NCI-H2196 (cell line): ENCODE measurements around the gene AGAP3.
A peak's percentile ranks its signal among the peaks of the same experiment; 100 is the strongest.

ENCODE experiments used
- DNase-seq: peaks from one replicate; lab custom pipeline; 2025; ENCODE audit not compliant: unreplicated experiment; lab: John Stamatoyannopoulos, UW

AGAP3 gene

GRCh38 chr7:151152643-151153513, 66.6 kb downstream of the AGAP3 start:
- no peak for DNase-seq

DNA sequence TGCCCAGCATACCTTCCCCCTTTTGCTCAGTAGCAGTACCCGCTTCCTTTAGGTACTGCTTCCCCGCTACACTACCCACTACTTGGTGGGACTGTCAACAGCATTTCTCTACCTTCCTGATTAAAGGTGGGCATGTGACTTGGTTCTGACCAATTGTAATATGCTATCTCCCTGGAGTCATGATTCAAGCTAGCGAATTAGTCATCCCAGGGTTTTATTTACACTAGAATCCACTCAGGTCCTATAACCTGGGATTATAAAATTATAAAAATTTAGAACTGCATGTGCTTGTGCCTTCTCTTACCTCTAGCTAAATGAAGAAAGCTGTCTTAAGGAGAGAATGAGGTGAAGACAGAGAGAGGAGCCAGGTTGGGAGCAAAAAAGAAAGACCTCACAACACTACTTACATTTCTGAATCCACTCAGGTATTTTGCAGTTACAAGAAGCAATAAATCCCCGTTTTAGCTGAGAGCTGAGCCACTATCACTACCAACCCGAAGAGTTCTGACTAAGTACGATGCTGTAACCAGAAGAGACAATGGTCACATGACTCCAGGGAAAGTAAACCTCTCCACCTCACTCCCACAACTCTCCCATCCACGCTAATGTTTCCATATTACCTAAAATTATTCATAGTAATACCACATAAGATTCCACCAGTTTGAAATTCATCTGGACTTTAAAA, 71.5 kb downstream of the AGAP3 start:
- no peak for DNase-seq

DNA sequence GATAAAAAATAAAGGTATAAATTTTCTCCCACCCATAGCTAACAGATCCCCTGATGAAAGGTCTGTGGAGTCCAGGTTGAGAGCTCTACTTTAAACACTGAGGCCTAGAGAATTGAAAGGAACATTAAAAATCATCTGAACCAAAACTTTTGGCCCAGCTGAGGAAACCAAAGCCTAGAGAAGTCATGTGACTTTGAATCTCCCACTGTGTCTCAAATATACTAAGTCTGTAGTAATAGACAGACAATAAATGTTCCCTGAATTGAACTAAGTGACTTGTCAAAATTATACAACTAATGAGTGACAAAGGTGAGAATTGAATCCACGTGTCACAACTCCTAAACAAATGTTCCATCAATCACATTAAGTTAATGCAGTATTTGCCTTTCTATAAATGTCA, 75.5 kb downstream of the AGAP3 start:
- DNase-seq: no peak

- DNase-seq: no peak
Observed at GRCh38 chr7:151166629-151167196, 80.4 kb downstream of the AGAP3 start.

- no peak for DNase-seq
Observed at GRCh38 chr7:151167197-151167961, 81.1 kb downstream of the AGAP3 start, which contains the start of gene GBX1. Gene GBX1, minus strand, starts transcription at chr7:151167694. Its CDS starts 146 bp downstream, at chr7:151167548.

DNA sequence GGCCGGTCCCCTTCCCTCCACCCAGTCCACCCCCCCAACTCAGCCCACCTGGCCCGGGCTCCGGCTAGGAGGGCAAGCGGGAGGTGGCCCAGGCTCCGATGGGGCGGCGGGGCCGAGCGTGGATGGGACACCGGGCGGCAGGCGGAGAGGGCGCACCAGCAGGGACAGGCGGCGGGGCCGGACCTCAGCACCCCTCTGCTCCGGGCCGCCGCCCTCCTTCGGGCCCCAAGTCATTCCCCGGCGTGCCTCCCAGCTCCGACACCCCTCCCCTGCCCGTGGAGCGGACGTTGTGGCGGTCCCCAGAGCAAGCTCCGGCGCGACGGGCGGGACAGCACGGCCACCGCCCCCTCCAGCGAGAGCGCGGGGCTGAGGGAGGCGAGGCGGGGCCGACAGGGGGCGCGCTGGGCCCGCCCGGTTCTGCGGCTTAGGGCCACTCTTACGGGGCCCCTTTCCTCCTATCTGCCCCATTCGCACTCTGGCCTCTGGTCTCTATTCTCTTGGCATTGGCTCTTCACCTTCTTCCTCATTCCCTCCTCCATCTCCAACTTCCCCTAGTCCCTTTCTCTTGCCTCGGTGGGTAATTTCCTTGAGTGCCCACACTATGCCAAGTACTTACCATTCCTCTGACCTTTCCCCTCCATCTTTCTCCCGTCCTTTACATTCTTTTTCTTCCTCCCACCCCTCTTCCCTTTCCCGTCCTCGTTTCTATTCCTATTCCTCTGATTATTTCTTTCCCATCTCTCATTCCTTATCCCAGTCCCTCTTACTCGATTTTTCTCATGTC, 81.9 kb downstream of the AGAP3 start:
- no peak for DNase-seq

GRCh38 chr7:151168787-151169162, 82.5 kb downstream of the AGAP3 start:
- no peak for DNase-seq

DNA sequence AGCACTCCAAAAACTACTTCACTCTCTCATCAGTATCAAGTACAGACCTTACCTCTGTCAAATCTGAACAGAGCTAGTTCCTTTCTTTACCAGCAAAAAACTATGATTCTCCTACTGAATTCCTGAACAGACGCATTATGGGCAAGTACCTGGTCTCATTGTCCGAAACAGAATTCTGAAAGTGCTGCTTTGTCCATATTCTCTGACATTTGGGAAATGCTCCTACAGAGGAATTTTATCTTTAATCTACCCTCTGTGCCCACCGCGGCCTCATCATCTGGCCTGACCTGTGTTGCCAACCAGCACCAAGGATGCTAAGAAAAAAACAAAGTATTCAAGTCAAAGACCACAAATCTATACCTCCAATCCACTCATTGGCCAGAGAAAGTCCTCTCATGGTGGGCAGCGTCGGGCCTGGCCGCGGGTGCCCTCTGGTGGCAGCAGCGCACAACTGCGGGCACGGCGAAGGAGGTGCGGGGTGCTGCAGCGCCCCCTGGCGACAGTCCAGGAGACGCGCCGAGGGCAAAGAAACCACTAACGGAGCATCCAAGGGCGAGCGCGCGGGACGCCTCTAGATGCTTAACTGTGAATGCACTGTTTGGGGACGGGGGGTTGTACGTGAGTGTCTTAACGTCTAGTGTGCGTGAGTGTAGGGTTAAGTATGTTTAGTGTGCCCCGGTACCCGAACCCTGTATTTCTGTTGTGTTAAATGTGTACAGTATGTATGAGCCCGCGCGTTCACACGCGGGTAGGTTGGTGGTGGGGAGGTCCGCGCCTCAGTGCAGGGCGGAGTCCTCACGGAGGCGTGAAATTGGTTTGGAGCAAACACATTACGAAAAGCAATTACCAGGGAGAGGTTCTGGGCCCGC, 86.2 kb downstream of the AGAP3 start:
- DNase-seq: peak; percentile 61

GRCh38 chr7:151173386-151174245, 87.3 kb downstream of the AGAP3 start:
- DNase-seq: no peak

GRCh38 chr7:151174246-151175046, 88.2 kb downstream of the AGAP3 start:
- DNase-seq: no peak

GRCh38 chr7:151175047-151175792, 88.9 kb downstream of the AGAP3 start:
- DNase-seq: no peak

GRCh38 chr7:151175793-151176311, 89.6 kb downstream of the AGAP3 start:
- DNase-seq: no peak

DNA sequence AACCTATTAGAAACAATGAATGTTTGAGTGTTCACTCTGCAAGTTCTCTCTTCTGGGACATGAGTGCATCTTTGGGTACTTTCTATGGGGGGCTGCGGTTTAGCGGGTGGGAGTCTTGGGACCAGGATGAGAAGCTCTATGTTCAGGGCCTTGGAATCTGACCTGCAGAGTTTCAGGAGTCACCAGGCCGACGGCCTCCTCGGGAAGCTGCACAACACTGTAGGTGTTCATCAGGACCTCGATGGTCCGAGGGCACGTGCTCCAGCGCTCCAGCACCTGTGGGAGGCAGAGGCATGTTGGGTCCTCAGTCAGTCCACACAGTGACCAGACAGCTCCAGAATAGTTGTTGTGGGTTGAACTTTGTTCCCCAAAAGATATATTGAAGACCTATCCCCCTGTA, 90.1 kb downstream of the AGAP3 start:
- no peak for DNase-seq

DNA sequence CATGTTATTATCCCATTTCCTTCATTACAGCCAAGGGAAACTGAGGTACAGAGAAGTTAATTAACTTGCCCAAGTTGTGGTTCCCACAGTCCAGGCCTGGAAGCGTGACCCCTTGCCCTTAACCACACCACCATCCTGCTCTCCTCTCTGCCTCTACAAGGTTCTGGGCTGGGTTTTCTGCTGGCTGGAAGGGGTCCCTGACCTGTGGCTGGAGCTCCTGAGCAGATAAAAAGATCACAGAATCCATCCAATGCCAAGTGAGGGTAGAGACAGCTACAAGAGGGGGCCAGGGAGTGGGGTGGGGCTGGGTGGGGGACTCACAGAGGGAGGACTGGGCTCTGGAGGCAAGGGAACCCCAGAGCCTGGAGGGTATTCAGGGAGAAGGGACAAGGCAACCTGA, 91.0 kb downstream of the AGAP3 start:
- DNase-seq: no peak

GRCh38 chr7:151178236-151178635, 92.0 kb downstream of the AGAP3 start:
- no peak for DNase-seq

DNA sequence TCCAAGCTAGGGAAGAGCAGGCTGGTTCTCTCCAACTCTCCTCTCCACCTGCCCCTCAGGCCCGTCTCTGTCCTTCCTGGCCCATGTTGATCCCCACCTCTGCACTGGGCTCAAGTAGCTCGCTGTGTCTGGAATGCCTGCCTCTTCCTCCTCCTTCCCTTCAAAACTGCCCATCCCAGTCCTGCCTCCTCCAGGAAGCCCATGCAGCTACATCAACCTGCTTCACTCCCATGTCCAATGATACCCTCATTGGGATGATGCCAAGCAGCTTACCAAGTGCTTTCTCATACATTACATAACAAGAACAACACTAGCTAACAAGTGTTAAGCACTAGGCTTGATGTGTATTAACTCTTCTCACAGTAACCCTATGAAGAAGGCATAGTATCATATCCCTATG, 92.6 kb downstream of the AGAP3 start:
- no peak for DNase-seq
